NCI-H146 treated with DMSO at 0.1 percent for 48 hours (cell line): ENCODE results near the gene ARFGEF2.
A peak's percentile ranks its signal among the peaks of the same experiment; 100 is the strongest.

ENCODE experiments used
- DNase-seq: peaks from one replicate; lab custom pipeline; 2025; ENCODE audit not compliant: unreplicated experiment; lab: John Stamatoyannopoulos, UW

Gene ARFGEF2

GRCh38 chr20:48898896-48899530 is 22.5 kb upstream of the ARFGEF2 start:
- DNase-seq = no peak

GRCh38 chr20:48899881-48900280 is 21.6 kb upstream of the ARFGEF2 start:
- DNase-seq = no peak

- no peak for DNase-seq
Observed at GRCh38 chr20:48901326-48901725, 20.2 kb upstream of the ARFGEF2 start.

GRCh38 chr20:48903705-48904104 is 17.8 kb upstream of the ARFGEF2 start:
- no peak for DNase-seq

GRCh38 chr20:48904566-48905296 is 16.8 kb upstream of the ARFGEF2 start:
- DNase-seq = peak; percentile 28

GRCh38 chr20:48905297-48905647 is 16.2 kb upstream of the ARFGEF2 start:
- DNase-seq = no peak

- DNase-seq = no peak
Observed at GRCh38 chr20:48906221-48906877, 15.2 kb upstream of the ARFGEF2 start.

- DNase-seq = no peak
Observed at GRCh38 chr20:48908656-48909319, 12.7 kb upstream of the ARFGEF2 start.

GRCh38 chr20:48909910-48910309 is 11.6 kb upstream of the ARFGEF2 start:
- no peak for DNase-seq

GRCh38 chr20:48910347-48910781 is 11.1 kb upstream of the ARFGEF2 start:
- DNase-seq = no peak

- no peak for DNase-seq
Observed at GRCh38 chr20:48912065-48912464, 9.4 kb upstream of the ARFGEF2 start.

- no peak for DNase-seq
Observed at GRCh38 chr20:48916699-48917098, 4.8 kb upstream of the ARFGEF2 start.

- no peak for DNase-seq
Observed at GRCh38 chr20:48919336-48919881, 2.1 kb upstream of the ARFGEF2 start.

- no peak for DNase-seq
Observed at GRCh38 chr20:48919882-48920526, 1.5 kb upstream of the ARFGEF2 start.

- no peak for DNase-seq
Observed at GRCh38 chr20:48920527-48921167, 864 bp upstream of the ARFGEF2 start.

- peak; percentile 53 for DNase-seq
Observed at GRCh38 chr20:48921883-48922820, 641 bp downstream of the ARFGEF2 start.

GRCh38 chr20:48923149-48923718 is 1.7 kb downstream of the ARFGEF2 start:
- no peak for DNase-seq

GRCh38 chr20:48924756-48925109 is 3.2 kb downstream of the ARFGEF2 start:
- no peak for DNase-seq

GRCh38 chr20:48926267-48926666 is 4.8 kb downstream of the ARFGEF2 start:
- DNase-seq = no peak
